A673 (cell line): ENCODE data around the gene ACKR2.

ENCODE experiments used
- CTCF ChIP-seq: fragments of 300-800, 200-600 bp; sonication (generic); conservative IDR thresholded peaks from 2 replicates; pipeline ENCODE4 v1.5.1; 2017; ENCODE audit warnings: low read depth, mild to moderate bottlenecking, antibody characterized with exemption, low read length, moderate library complexity, mixed read lengths
- EZH2 ChIP-seq: fragments of 200-600 bp; sonication (generic); IDR thresholded peaks from 2 replicates; pipeline ENCODE4 v1.6.1; 2017; ENCODE audit warnings: borderline replicate concordance, low read depth, mild to moderate bottlenecking, mixed read lengths, antibody characterized with exemption, low read length; ENCODE audit not compliant: poor library complexity, severe bottlenecking

- no peak for TF ChIP-seq CTCF
- no peak for TF ChIP-seq EZH2
Measured at GRCh38 chr3:42908675-42909074, 99.4 kb downstream of the ACKR2 start.
